GM23338 (cell line): Measurements from ENCODE around the gene KCNC2. TPM values are rescaled to one million over a fixed set of nuclear protein-coding genes. Genes with fewer than 3 reads are reported as not detected.

Source experiments
- ATAC-seq: fragments of 200-7000 bp; cut with Tn5 transposase; 3 replicates; pipeline ENCODE4 v1.9.1; 2020
- DNase-seq: peaks from one replicate; pipeline ENCODE4 v3.0.0-alpha.2; 2015; ENCODE audit warnings: low spot score
- H2AFZ ChIP-seq: fragments of 200-600 bp; sonication (generic); 2 replicates; pipeline ENCODE4 v1.8.0; 2016; ENCODE audit warnings: antibody characterized with exemption, mild to moderate bottlenecking, moderate library complexity
- H3F3A ChIP-seq: fragments of 200-600 bp; sonication (generic); replicated peaks from 2 replicates; pipeline ENCODE4 v1.8.0; 2017; ENCODE audit warnings: antibody characterized with exemption, mixed run types, low read depth
- H3K27ac ChIP-seq: fragments of 200-600 bp; sonication (generic); 2 replicates; pipeline ENCODE4 v1.6.1; 2016; ENCODE audit warnings: low read depth
- H3K27me3 ChIP-seq: fragments of 200-600 bp; sonication (generic); 2 replicates; pipeline ENCODE4 v1.8.0; 2016; ENCODE audit warnings: mild to moderate bottlenecking, mixed run types, moderate library complexity; ENCODE audit not compliant: insufficient read depth
- H3K36me3 ChIP-seq: fragments of 200-600 bp; sonication (generic); 2 replicates; pipeline ENCODE4 v1.8.0; 2016; ENCODE audit warnings: mild to moderate bottlenecking; ENCODE audit not compliant: insufficient read depth
- H3K4me1 ChIP-seq: fragments of 200-600 bp; sonication (generic); 2 replicates; pipeline ENCODE4 v1.8.0; 2016; ENCODE audit warnings: mild to moderate bottlenecking, moderate library complexity; ENCODE audit not compliant: insufficient read depth
- H3K4me2 ChIP-seq: fragments of 200-600 bp; sonication (generic); 2 replicates; pipeline ENCODE4 v1.7.1; 2017; ENCODE audit warnings: mixed run types
- H3K4me3 ChIP-seq: fragments of 200-600 bp; sonication (generic); 2 replicates; pipeline ENCODE4 v1.6.1; 2016; ENCODE audit warnings: mixed run types
- H3K79me2 ChIP-seq: fragments of 200-600 bp; sonication (generic); replicated peaks from 2 replicates; pipeline ENCODE4 v1.8.0; 2017; ENCODE audit warnings: mild to moderate bottlenecking; ENCODE audit not compliant: insufficient read depth
- H3K9me2 ChIP-seq: fragments of 200-600 bp; sonication (generic); 2 replicates; pipeline ENCODE4 v1.8.0; 2017; ENCODE audit not compliant: insufficient read depth
- H4K20me1 ChIP-seq: fragments of 200-600 bp; sonication (generic); replicated peaks from 2 replicates; pipeline ENCODE4 v1.8.0; 2017; ENCODE audit warnings: mild to moderate bottlenecking; ENCODE audit not compliant: insufficient read depth
- H3K27ac Mint-ChIP-seq: 2 replicates; pipeline ENCODE4 v1.8.0; 2020; ENCODE audit warnings: inconsistent platforms, mild to moderate bottlenecking, moderate library complexity, mixed read lengths
- H3K27me3 Mint-ChIP-seq: 3 replicates; pipeline ENCODE4 v1.8.0; 2022; ENCODE audit warnings: low read depth, mild to moderate bottlenecking, moderate library complexity, mixed read lengths, inconsistent platforms; ENCODE audit not compliant: insufficient read depth, poor library complexity
- H3K36me3 Mint-ChIP-seq: 3 replicates; pipeline ENCODE4 v1.8.0; 2021; ENCODE audit warnings: low read depth, mild to moderate bottlenecking, inconsistent platforms, moderate library complexity, mixed read lengths
- H3K4me1 Mint-ChIP-seq: 3 replicates; pipeline ENCODE4 v1.8.0; 2020; ENCODE audit warnings: mild to moderate bottlenecking, inconsistent platforms, mixed read lengths
- H3K4me3 Mint-ChIP-seq: 3 replicates; pipeline ENCODE4 v1.8.0; 2021; ENCODE audit warnings: moderate library complexity, mild to moderate bottlenecking, inconsistent platforms, mixed read lengths
- H3K9me3 Mint-ChIP-seq: 3 replicates; pipeline ENCODE4 v1.8.0; 2020; ENCODE audit warnings: moderate library complexity, mild to moderate bottlenecking, inconsistent platforms, mixed read lengths
- CREB1 ChIP-seq: fragments of 250-450 bp; sonication (Bioruptor Pico); IDR thresholded peaks from 2 replicates; pipeline ENCODE4 v1.5.0; 2020; ENCODE audit warnings: low read depth, mild to moderate bottlenecking, moderate library complexity
- CTCF ChIP-seq, 2 experiments: fragments of 200-600 bp in 1 of 2; sonication (generic) in 1 of 2; conservative IDR thresholded peaks; 2 replicates each; pipeline versions ENCODE4 v1.5.1 to v1.6.1; 2016 to 2017; ENCODE audit warnings: antibody characterized with exemption in 2 of 2, low read depth in 2 of 2, mild to moderate bottlenecking in 2 of 2, moderate library complexity in 1 of 2
- EZH2 ChIP-seq: fragments of 200-600 bp; sonication (generic); IDR thresholded peaks from one replicate; pipeline ENCODE4 v1.8.0; 2017; ENCODE audit warnings: antibody characterized with exemption, mild to moderate bottlenecking, low read depth; ENCODE audit not compliant: unreplicated experiment
- EZH2phosphoT487 ChIP-seq: fragments of 200-600 bp; sonication (generic); IDR thresholded peaks from one replicate; pipeline ENCODE4 v1.8.1; 2018; ENCODE audit warnings: antibody characterized with exemption; ENCODE audit not compliant: unreplicated experiment
- JUNB ChIP-seq: IDR thresholded peaks from one replicate; pipeline ENCODE4 v1.6.1; 2016; ENCODE audit warnings: antibody characterized with exemption; ENCODE audit not compliant: unreplicated experiment
- NANOG ChIP-seq: IDR thresholded peaks from 2 replicates; pipeline ENCODE4 v1.6.1; 2016; ENCODE audit warnings: antibody characterized with exemption, borderline replicate concordance
- POLR2AphosphoS5 ChIP-seq: IDR thresholded peaks from 2 replicates; pipeline ENCODE4 v1.6.1; 2016; ENCODE audit warnings: antibody characterized with exemption, low read depth
- REST ChIP-seq: IDR thresholded peaks from one replicate; pipeline ENCODE4 v1.6.1; 2018; ENCODE audit warnings: antibody characterized with exemption; ENCODE audit not compliant: unreplicated experiment
- STAT1 ChIP-seq: IDR thresholded peaks from one replicate; pipeline ENCODE4 v1.6.1; 2016; ENCODE audit warnings: antibody characterized with exemption; ENCODE audit not compliant: unreplicated experiment
- ZNF114 ChIP-seq: fragments of 250-450 bp; sonication (Bioruptor Pico); IDR thresholded peaks from 2 replicates; pipeline ENCODE4 v1.5.0; 2020; ENCODE audit warnings: mild to moderate bottlenecking, moderate library complexity
- ZNF331 ChIP-seq: fragments of 250-450 bp; sonication (Bioruptor Pico); IDR thresholded peaks from 2 replicates; pipeline ENCODE4 v1.5.0; 2020; ENCODE audit warnings: low read depth, mild to moderate bottlenecking, moderate library complexity
- ZNF462 ChIP-seq: fragments of 250-450 bp; sonication (Bioruptor Pico); IDR thresholded peaks from 2 replicates; pipeline ENCODE4 v1.5.0; 2020; ENCODE audit warnings: mild to moderate bottlenecking, moderate library complexity
- polyA plus RNA-seq: library from polyadenylated mRNA; unstranded; fragments of >200 nt; fragmentation: Nextera tagmentation; extraction: Ambion mirVana; gene quantifications from 2 replicates; pipeline ENCODE4 v1.2.1, GENCODE V29; 2016
- total RNA-seq: library from RNA; depleted of rRNA; stranded (reverse); fragments of >200 nt; shearing (Covaris generic); gene quantifications from 2 replicates; pipeline ENCODE4 v1.2.3, GENCODE V29; 2014
- TF ChIP-seq, protein P1 (sequence below): IDR thresholded peaks from 2 replicates; pipeline ENCODE4 v1.6.1; 2016; ENCODE audit warnings: antibody characterized with exemption

KCNC2 gene
- total and polyA plus RNA-seq, 2 experiments from 2014 or later, result 0.10 TPM; not detected in 1

DNA sequence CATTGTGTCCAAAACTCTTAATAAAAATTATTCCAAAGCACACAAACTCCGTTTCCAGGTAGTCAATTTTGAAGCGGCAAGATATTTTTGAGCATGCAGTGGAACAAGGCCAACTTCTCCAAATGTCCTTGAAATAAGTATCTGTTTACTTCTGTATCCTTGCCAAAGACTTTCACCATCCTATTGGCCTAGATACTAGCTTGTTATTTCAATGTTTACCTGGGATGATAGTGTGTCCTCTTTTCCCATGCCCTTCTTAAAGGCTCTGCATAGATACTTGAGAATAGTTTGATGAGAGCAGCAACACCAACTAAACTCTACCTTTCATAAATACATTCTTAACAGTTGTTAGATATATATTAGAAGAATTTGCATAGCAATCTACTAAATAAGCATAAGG is 160.9 kb downstream of the KCNC2 start:
- no peak for ATAC-seq
- H4K20me1 ChIP-seq, result no peaks in the 10 kb centered on the region
- H3K4me2 ChIP-seq, result no peak overlapping the region
- H3K4me3 ChIP-seq, result no peak overlapping the region
- H3K27me3 ChIP-seq, result no peaks in the 10 kb centered on the region
- no peaks in the 10 kb centered on the region for H3K9me2 ChIP-seq
- no peak overlapping the region for H3K27ac ChIP-seq
- Mint-ChIP-seq H3K27ac (no peak overlapping the region), H3K4me1 (no peaks in the 10 kb centered on the region), H3K9me3 (no peaks in the 10 kb centered on the region), H3K36me3 (no peaks in the 10 kb centered on the region), H3K27me3 (no peaks in the 10 kb centered on the region), H3K4me3 (no peak overlapping the region)
- H3K4me1 ChIP-seq, result no peaks in the 10 kb centered on the region
- H3K36me3 ChIP-seq, result no peaks in the 10 kb centered on the region
- H3F3A ChIP-seq, result no peaks in the 10 kb centered on the region
- no peaks in the 10 kb centered on the region for H3K79me2 ChIP-seq
- no peak overlapping the region for H2AFZ ChIP-seq
- TF ChIP-seq EZH2phosphoT487 (no peak), ZNF462 (CRISPR knock-in tag) (no peak), JUNB (no peak), NANOG (no peak), STAT1 (no peak), CREB1 (CRISPR knock-in tag) (no peak), POLR2AphosphoS5 (no peak), CTCF (conservative IDR thresholded peaks at IDR 0.05; ENCODE audit: low read depth in 2 of 2) (no peak), ZNF114 (no peak), ZNF331 (no peak), EZH2 (no peak), REST (no peak)
- TF ChIP-seq, protein P1, sequence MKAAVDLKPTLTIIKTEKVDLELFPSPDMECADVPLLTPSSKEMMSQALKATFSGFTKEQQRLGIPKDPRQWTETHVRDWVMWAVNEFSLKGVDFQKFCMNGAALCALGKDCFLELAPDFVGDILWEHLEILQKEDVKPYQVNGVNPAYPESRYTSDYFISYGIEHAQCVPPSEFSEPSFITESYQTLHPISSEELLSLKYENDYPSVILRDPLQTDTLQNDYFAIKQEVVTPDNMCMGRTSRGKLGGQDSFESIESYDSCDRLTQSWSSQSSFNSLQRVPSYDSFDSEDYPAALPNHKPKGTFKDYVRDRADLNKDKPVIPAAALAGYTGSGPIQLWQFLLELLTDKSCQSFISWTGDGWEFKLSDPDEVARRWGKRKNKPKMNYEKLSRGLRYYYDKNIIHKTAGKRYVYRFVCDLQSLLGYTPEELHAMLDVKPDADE, result no peak
- DNase-seq, result no peak
